GM18517 (cell line): Measurements from ENCODE around the gene POLR2J.
A peak's percentile ranks its signal among the peaks of the same experiment; 100 is the strongest.

ENCODE experiments used
- ATAC-seq: cut with Tn5 transposase; IDR thresholded peaks from one replicate; pipeline ENCODE4 v1.9.1; 2021; ENCODE audit warnings: mild to moderate bottlenecking, moderate library complexity; ENCODE audit not compliant: unreplicated experiment

POLR2J gene

DNA sequence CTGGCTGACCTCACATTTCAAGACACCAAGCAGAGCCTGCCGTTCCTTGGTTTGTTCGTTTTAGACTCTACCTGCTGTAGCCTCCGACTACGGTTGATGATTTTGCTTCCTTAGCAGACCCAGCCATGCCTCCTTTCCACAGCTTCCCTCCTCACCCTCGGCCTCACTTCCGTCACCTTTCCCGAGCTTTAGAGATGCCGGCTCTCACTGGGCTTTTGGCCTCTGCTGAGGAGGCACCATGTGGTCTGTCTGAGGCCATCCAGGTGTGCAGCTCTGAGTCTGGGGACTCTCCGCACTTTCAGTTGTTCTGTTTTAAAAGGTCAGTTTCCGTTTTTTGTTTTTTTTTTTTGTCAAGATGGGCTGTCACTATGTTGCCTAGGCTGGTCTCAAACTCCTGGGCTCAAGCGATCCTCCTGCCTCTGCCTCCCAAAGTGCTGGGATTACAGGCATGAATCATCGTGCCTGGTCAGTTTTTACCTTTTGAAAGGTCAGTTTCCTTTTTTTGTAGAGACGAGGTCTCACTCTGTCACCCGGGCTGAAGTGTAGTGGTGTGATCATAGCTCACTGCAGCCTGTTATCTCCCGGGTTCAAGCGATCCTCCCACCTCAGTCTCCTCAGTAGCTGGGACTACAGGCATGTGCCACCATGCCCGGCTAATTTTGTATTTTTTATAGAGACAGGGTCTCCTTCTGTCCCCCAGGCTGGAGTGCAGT, 33.6 kb downstream of the POLR2J start:
- peak; percentile 49 for ATAC-seq

DNA sequence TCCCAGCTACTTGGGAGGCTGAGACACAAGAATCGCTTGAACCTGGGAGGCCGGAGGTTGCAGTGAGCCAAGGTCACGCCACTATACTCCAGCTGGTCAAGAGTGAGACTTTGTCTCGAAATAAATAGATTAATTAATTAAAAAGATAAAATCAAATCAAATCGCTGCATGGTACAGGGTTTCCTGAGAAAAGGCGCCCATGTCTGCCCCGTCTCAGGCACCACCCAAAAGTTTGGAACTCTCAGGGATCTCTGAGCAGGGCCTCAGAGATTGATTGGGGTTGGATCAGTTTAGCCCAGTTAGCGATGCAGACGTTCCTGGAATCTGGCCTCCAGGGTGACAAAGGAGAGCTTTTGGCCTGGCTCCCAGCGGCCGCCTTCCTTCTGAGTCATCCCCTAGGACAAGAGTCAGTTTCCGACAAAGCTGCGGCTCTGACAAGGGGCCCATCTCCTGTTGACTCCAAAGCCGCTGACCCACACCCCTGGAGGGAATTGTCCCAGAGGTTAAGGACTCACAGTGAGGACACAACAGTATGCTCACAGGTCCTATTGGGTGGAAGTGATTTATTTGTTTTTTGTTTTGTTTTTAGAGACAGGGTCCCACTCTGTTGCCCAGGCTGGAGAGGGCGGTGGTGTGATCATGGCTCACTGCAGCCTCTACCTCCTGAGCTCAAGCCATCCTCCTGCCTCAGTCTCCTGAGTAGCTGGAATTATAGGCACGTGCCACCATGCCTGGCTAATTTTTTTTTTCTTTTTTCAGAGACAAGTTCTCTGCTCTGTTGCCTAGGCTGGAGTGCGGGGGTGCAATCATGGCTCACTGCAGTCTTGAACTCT, 38.5 kb downstream of the POLR2J start:
- no peak for ATAC-seq

DNA sequence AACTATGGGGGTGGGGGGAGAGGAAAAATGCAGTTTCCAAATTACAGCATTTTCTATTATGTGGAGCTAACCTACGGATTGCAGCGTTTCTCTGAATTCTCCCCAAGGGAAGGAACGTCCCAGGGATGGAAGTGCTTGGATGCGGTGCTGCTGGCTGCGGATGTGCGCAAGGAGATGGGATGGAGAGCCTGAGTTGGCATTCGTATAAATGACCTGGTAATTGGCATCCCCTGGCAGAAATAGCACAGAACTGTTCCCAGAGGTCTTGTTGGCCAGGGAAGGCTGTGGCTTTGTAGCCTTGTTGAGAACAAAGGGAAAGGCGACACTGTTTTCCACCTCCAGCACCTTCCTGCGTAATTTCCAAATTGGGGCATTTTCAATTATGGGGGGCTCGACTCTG, 42.6 kb downstream of the POLR2J start:
- ATAC-seq, result no peak

DNA sequence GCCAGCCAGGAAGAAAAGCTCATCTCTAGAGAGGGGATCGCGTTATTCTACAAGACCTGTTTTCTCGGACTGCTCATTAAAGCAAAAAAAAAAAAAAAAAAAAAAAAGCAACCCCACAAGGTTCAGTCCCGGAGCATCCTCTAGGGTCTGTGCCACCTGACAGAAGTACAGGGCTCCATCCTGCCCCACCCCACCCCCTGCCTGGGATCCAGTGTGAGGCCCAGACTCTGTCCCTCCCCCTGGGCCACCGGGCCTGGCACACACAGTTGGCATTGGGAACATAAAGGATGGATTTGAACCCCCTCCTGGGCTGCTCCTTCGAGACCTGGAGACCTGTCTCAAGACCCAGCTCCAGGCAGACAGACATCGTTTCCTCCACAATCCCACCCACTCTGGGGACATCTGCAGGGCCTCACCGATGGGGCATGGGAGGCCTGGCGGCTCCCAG, 44.7 kb downstream of the POLR2J start:
- no peak for ATAC-seq

DNA sequence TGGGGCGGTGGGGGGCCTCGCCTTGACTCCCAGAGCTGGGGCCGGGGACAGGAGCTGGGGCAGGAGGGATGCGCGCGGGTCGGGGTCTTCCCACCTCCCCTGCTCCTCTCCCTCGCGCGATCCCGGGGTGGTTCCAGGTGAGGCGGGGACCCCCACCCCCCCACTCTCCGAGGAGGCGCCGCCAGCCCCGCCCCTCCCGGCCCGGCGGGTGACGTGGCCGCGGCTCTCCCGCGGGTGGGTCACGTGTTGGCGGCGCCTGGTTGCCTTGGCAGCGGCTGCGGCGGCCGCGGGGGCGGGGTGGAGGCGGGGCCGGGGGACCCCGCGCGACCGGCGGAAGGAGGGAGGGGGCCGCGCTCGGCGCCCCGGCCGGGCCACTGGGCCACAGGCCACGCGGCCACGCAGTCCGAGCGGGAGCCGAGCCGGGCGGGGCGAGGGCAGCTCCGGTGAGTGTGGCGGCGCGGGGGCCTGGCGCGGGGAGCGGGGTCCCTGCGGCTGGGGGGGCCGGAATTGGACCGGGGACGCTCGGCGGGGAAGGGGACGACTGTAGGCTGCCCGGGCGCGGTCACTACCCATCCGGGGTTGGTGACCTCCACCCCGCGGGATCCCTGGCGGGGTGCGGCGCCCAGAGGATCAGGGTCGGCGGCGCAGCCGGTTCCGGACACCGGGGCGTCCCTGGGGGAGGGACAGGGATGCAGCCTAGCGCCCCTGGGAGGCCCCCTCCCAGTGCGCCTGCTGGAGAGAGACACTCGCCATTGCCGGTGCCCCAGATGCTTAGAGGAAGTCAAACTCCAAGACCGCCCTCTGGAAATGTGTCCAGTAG, 45.3 kb downstream of the POLR2J start, which contains the start of gene ORAI2:
ORAI2 (plus strand) TSS at position 357 of the 820 bp plus-strand sequence. CDS start 5,382 bp downstream, outside the sequence.
- ATAC-seq, result peak; percentile 41

DNA sequence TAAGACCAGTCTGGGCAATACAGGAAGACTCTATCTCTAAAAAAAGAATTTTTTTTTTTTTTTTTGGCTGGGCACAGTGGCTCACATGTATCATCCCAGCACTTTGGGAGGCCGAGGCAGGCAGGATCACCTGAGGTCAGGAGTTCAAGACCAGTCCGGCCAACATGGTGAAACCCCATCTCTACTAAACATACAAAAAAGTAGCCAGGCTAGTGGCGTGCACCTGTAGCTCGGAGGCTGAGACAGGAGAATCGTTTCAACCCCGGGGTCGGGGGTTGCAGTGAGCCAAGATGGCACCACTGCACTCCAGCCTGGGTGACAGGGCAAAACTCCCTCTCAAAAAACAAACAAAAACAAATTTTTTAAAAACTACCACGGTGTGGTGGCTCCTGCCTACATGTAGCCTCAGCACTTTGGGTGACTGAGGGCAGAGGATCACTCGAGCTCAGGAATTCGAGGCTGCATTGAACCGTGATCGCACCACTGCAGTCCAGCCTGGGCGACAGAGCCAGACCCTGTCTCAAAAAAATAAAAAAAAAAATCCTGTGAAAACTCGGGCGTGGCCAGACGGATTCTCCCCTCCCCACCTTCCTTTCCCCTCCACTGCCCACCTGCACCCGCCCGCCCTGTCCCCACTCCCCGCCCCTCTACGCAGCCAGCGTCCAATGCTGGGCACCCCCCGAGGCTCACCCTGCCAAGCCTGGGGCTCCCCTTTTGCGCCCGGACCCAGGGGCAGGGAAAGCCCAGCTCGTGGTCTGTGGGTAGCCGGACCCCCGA, 46.1 kb downstream of the POLR2J start:
- peak; percentile 23 for ATAC-seq

DNA sequence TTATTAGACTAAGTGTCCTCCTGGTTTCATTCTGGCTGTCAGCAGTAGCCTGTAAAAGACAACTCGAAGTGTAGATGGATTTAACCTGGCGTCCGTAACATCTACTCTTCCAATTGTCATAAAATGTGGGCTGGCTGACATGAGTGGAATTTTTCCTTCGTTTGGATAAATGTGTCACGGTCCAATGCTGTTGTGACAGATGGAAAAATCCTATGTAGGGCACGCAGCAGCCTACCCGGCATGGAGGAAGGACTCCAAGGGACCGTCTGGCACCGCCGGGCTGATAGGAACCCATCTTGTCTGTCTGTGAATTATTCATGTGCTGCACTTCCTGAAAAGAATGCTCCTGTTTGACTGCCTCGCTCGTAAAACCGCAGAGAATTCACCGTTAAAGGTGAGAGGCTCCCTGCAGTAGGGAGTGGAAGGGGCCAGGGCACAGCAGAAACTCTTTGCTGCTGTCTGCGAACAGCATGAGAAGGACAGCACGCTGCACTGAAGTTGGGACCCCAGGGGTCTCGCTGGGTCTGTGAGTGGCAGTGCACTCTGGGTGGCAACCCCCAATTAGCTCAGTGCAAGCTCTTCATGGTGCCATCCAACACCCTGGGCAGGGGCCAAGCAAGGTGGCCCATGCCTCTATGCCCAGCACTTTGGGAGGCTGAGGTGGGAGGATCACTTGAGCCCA, 47.0 kb downstream of the POLR2J start:
- ATAC-seq, result no peak

DNA sequence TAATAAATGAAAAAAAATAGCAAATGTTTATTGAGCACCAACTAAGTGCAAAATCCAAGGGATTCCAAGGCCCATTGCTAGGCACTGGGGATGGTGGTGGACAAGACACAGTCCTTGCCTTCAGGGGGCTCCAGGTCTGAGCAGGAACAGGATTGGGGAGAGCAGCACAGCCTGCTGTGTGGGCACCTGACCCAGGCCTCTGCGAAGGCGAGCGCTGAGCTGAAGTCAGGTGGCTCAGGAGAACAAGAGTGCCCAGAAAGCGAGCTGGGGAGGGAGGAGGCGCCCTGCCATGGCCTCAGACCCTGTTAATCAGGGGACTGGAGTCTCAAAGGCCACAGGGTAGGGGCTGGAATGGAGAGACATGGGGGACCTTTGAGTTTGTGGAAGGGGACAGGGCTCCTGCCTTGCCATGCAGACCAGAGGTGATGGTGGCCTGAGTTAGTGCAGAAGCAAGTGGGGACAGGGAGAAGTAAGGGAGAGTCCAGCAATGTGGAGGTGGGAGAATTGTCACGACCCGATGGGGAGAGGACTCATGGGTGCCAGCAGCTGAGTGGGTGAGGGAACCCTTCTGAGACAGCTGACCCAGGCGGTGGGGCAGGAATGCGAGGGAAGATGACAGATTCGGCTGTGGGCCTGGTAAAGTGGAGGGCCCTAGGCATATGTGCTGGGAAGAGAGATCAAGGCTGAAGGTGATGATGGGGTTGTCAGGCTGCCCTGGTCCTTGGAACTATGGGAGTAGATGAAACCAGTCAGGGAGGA, 49.4 kb downstream of the POLR2J start:
- ATAC-seq, result no peak

DNA sequence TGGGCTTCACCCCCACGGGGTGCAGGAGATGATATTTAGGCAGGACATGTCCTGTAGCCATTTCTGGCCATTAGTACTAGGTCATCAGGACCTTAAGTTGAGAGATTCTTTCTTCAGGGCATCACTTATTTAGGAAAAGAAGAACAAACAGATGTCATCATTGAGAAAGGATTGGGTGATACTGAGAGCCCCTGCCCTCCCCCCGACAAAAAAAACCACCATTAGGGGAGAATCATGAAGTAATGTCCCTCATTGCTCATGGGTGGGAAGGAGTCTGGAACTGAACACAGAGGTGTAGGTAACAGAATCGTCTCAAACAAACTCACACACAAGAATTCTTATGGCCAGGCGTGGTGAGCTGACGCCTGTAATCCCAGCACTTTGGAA, 51.7 kb downstream of the POLR2J start:
- ATAC-seq, result no peak

DNA sequence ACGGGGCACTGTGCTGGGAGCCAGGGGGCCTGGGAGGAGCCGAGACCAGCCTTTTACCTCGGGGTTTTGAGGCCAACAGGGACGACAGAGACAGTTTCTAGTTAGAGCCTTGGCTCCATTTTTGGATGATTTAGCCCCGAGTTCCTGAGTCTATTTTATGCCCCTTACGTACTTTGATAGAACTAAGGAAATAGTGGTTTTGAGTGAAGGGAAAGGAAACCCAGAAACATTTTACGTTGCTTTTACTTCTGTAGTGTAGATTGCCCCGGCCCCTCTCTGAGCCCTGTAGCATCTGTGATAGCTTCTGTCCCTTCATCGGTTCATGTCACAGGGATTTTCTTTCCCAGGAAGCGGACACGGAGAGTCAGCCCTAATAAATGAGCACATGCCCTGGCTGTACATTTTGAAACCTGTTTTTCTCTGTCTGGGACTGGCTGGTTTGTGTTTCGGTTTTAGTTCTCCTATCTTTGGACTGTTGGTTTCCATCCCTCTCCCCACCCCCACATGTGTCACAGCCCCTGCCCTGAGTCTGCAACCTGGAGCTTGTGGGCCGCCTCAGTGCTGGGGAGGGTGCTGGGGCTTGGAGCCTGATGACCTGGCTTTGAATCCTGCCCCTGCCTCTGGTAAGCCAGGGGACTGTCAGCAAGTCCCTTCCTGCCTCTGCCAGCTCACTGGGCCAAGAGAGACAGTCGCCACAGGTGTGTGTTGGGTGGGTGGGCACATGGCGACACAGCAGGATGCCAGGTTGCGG, 52.3 kb downstream of the POLR2J start:
- ATAC-seq, result peak; percentile 57

DNA sequence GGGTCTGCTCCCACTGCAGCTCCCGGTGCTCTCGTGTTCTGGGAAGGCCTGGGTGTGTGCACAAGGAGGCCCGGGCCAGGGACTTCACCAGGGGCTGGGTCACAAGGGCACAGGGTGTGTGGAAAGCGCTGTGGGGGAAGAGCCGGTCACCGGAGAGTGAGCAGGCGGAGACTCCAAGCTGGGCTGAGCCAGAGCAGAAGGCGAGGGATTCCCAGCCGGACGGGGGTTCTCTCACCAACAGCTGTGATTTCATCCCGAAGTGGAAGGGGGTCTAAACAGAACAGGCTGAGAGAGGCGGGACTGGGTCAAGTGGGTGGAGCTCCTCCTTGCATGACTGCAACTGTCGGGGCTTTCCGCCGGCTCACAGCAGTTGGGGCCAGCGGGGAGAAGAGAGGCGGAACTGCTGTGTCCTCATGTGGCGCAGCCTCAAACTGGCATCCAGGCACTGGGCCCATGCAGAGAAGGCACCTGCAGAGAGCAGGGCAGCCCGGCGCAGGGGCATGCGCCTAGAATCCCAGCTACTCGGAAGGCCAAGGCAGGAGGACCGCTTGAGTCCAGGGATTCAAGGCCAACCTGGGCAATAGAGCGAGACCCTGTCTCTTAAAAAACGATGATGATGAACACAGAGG, 53.0 kb downstream of the POLR2J start:
- peak; percentile 64 for ATAC-seq

DNA sequence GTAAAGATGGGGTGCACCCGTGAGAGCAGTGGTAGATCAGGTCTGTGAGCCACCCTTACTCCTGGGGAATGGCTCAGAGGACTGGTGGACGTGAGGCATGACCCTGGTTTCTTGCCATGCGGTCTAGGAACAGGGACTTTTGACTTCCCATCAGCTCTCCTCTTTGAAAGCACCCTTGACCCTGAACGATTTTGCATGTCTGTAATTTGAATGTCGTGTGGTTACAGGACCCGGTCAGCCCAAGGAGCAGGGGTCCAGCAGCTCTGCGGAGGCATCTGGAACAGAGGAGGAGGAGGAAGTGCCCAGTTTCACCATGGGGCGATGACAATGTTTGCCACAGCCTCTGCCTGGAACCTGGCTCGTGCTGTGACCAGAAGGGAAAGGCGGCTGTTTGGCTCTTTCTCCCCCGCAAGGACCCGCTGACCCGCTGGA, 53.9 kb downstream of the POLR2J start:
- ATAC-seq, result no peak

DNA sequence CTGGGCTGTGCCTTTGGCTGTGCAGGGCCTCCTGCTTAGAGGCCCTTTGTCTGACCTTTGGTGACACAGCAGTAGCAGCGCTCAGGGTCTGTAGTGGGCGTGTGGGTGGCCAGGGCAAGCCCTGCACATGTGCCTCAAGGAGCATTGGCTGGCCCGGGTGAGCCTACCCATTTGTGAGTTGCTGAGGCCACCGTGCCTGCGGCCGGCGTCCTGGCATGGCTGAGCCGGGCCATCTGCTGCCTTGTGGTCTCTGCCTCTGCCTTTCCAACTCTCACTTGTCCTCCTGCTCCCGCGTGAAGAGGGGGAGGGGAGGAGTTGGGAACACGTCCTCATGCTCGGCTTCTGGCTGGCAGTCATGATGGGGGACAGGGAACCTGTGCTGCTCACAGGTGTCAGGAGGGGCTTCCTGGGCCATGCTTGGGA, 54.6 kb downstream of the POLR2J start:
- ATAC-seq, result no peak
